HTR-8/SVneo (cell line): ENCODE results near the gene PTGR3.

Experiments
- DNase-seq: peaks from one replicate; pipeline ENCODE4 v3.0.0; 2011; ENCODE audit warnings: low spot score, mixed read lengths; ENCODE audit not compliant: insufficient read length
- FAIRE-seq: peaks from 2 replicates; lab custom pipeline; 2011; peaks lifted over from hg19 to GRCh38; lab: Jason Lieb, UNC

PTGR3 gene

GRCh38 chr18:75216911-75217689, 8.2 kb upstream of the PTGR3 start:
- DNase-seq (no peak), FAIRE-seq (no peak)

DNA sequence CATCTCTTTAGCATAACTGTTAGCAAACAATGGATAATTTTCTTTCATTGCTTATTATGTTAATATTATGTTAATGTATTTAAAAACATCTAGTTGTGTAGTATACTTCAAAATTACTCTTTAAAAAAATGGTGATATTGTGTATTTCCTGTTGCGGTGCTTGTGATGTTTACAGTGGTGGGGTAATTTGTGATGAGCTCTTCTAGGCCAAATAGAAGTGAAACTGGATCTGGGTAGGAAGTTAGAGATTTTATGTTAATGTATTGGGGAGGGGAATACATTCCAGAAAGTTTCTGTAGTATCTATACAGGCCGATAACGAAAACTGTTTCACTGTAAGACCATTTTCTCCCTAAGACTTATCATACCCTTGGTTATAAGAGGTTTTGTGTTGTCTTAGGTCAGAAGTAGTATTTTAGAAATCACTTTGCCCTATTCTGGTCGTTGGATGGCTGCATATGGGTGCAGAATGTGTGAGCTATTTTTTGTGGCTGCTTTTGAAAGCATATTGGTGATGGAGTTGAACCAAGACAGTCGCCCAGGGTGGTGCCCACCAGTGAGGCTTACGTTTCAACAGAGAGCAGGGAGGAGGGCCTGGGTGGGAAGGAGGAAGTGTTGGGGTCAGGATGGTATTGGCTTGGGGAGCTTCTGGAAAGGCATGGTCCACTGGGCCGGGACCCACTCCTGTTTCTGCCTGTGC, 7.4 kb upstream of the PTGR3 start:
- FAIRE-seq (no peak), DNase-seq (no peak)

GRCh38 chr18:75215663-75216062, 6.7 kb upstream of the PTGR3 start:
- no peak for FAIRE-seq
- no peak for DNase-seq

GRCh38 chr18:75214766-75215510, 6.0 kb upstream of the PTGR3 start:
- no peak for DNase-seq
- no peak for FAIRE-seq

- no peak for FAIRE-seq
- no peak for DNase-seq
Observed at GRCh38 chr18:75214332-75214690, 5.4 kb upstream of the PTGR3 start.

GRCh38 chr18:75213611-75214331, 4.8 kb upstream of the PTGR3 start:
- DNase-seq (no peak), FAIRE-seq (no peak)

DNA sequence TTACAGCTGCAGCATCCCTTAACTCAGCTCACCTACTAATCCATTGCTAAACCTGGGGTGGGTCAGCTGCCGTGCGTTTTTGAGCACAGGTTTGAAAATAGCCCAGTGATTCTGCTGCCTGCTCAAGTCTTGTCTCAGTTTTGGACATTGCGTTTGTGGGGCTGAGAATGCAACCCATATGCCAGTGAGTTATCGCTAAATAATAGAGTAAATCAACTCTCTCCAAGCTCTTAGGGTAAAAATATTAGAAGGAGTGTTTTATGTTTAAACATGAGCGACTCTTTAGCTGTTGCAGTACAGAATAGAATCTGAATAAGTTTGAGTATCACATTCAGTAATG, 3.8 kb upstream of the PTGR3 start:
- DNase-seq (no peak), FAIRE-seq (no peak)

GRCh38 chr18:75211953-75212750, 3.2 kb upstream of the PTGR3 start:
- no peak for DNase-seq
- FAIRE-seq: no peak

DNA sequence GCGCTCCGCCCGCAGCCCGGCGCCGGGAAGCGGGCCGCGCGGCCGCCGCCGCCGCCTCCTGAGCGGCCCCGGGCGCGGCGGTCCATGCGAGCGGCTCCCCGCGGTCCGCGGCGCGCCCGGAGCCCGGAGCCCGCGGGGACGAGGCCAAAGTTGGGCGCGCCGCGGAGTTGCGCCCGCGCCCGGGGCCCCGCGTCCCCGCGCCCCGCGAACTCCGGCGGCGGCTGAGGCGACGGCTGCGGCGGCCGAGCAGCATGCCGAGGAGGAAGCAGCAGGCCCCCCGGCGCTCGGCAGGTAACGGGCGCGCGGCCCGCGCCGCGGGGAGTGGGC, 2.6 kb upstream of the PTGR3 start:
- FAIRE-seq (no peak), DNase-seq (no peak)

DNA sequence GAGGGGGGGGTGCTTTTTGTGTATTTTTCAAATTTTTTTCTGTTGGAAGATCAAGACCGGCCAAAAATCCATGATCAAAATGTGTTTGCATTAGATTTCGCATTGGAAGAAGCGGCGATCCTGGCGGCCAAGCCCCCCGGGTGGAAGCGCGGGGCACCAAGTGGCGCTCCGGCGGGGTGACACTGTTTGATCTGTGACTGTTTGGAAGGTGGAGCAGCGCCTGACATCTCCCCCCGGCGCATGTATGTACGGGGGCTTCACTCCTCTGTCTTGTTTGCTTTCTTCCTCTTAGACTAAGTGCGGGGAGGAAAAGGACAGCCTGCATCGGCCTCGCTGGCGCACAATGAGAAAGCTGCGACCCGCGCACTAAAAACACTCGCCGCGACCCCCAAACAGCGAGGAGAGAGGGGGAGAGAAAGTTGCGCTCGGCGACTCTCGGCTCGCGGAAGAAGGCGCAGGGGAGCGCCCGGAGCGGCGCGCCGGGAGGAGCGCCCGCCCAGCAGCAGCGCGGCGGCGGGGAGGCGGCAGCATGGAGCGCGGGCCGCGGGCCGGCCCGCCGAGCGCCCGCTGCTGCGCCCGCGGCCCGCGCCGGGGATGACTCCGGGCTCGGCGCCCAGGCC, 2.2 kb upstream of the PTGR3 start:
- DNase-seq (no peak), FAIRE-seq (no peak)

DNA sequence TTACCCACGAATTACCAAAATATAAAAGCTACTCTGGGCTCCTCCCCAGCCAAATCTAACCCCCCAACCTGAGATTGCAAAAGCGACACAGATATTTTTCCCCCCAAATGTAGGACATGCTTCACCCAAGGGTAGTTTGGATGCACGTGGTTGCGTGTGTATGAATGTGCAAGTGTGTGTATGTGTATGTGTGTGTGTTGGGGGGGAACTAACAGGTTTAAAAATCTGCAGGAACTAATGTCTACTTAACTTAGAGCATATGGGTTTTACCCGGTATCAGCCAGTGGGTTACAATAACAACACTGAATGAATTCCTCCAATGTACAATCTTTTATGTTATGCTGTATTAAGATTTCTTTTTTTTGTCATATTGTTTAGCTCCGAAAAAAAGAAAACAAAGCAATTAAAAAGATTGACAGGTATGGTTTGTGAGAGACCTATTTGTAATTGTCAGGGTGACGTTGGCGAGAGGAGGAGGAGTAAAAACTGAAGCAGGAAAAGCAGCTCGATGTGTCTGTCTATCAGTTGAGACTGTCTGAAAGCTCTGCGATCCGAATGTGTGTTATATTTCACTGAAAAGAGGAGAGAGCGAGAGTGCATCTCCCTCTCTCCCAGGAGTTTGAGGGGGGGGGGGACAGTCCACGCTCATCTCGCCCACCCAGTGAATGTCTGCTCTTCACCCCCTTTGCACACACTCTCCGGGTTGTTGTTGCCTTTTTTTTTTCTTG, 1.5 kb upstream of the PTGR3 start, which contains the start of gene TSHZ1:
Gene TSHZ1 (plus strand): TSS at position 524 of the 728 bp plus-strand sequence. CDS start 1,080 bp downstream, outside the sequence.
- FAIRE-seq (no peak), DNase-seq (peak; percentile 70)

GRCh38 chr18:75209951-75210258, 966 bp upstream of the PTGR3 start:
- FAIRE-seq: no peak
- DNase-seq: no peak

- FAIRE-seq: no peak
Observed at GRCh38 chr18:75208836-75209128, 157 bp downstream of the PTGR3 start.

DNA sequence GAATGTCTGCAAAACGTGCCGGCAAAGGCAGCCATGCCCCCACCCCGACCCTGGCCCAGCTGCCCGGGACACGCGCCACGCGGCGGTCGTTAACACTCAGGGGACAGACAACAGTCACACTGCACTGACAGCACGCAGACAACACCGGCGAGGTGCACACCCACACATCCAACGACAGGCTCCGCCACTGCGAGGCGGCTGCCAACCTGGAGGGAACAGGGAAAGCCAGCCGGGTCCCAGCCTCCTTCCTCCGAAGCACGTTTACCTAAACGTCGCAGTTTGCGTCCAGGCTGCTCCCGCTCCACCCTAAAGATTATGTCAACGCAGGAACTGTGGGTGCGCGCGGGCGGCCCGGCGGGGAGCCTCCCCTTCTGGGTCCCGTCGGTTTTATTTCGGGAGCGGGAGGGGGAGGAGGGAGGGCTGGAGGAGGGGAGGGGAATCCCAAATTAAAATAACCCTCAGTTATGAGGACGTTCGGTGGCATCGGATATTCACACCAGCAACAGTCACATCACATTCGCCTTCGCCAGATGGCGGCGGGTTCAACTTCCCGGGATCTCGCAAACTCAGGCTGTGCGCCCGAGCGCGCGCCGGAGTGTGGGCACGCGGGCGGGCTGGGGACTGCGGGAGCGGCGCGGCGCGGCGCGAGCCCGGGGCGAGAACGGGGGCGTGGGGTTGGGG, 644 bp downstream of the PTGR3 start:
- FAIRE-seq: no peak
- no peak for DNase-seq

More at GRCh38 chr18:75208836-75209128, 157 bp downstream of the PTGR3 start:
- no peak for DNase-seq

GRCh38 chr18:75207310-75208154, 1.4 kb downstream of the PTGR3 start:
- DNase-seq (no peak), FAIRE-seq (no peak)

DNA sequence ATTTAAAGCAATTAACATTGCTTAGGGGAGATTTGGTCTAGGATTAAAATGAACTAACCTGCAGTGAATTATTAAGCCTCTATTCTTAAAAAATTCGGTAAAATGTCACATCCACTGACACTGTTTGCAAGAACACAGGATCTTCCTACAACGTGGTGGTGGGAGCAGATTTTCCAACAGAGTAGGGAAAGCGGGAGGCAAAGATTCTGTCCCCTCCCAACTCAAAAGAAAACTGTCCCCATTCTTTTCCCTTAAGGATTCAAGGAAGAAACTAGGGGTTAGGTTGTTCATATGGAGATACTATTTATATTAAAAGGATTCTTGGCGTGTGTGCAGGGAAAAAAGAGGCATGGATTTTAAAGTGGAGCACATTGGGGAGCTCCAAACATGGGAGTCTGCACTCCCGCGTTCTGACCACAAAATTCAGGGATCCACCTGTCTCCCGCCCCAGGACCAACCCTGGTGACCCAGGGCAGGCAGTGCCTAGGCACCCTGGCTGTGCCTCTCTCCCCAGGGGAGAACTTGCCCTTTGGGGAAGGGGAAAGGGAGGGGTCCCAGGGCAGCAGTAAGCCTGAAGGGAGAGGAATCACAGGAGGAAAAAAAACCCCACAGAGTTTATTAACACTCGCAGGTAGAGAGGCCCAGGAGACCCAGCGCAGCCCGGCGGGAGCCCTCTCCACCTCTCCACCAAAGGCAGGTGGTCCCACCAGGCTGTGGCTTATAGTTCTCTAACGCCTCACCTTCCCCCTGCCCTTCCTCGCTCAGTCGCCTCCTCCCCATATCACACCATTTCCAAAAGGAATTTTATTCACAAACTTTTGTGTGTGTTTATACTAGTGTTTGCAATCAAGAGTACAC, 2.3 kb downstream of the PTGR3 start:
- no peak for FAIRE-seq
- no peak for DNase-seq
